SK-N-SH (cell line): Measurements from ENCODE around the gene CYB561D1. TPM values are rescaled to one million over a fixed set of nuclear protein-coding genes. Genes with fewer than 3 reads are reported as not detected.
A peak's percentile ranks its signal among the peaks of the same experiment; 100 is the strongest.

Experiments
- CTCF ChIA-PET: fragments of 300-600, 350-600 bp; formaldehyde crosslinking; extraction: SDS; loops from one replicate; lab custom pipeline; 2021; lab: Yijun Ruan, JAX
- POLR2A ChIA-PET: fragments of 350-600 bp; sonication (Branson Sonifier 250); formaldehyde crosslinking; extraction: SDS; loops from one replicate; lab custom pipeline; 2020; ENCODE audit warnings: antibody characterized with exemption, inconsistent platforms; lab: Yijun Ruan, JAX
- DNase-seq: peaks from one replicate; pipeline ENCODE4 v3.0.0; 2012
- H2AFZ ChIP-seq: fragments of 200-600 bp; sonication (generic); 2 replicates; pipeline ENCODE4 v1.8.1; 2016; ENCODE audit warnings: antibody characterized with exemption, mild to moderate bottlenecking, low read depth
- H3F3A ChIP-seq: fragments of 200-600 bp; sonication (generic); replicated peaks from 2 replicates; pipeline ENCODE3; 2016; ENCODE audit warnings: antibody characterized with exemption, mild to moderate bottlenecking; ENCODE audit not compliant: insufficient read depth
- H3K27ac ChIP-seq, 2 experiments: fragments of 200-500 bp in 1 of 2; fragments of 200-600 bp in 1 of 2; sonication (Bioruptor generic) in 1 of 2; sonication (generic), shearing (Covaris generic) in 1 of 2; 2 replicates each; pipeline versions ENCODE4 v1.5.1 to v1.6.1; 2014 to 2016; ENCODE audit warnings: low read depth in 2 of 2, inconsistent platforms in 1 of 2, low read length in 1 of 2, mild to moderate bottlenecking in 1 of 2, mixed read lengths in 1 of 2
- H3K27me3 ChIP-seq: fragments of 200-600 bp; sonication (generic), shearing (Covaris generic); 2 replicates; pipeline ENCODE4 v1.6.1; 2016; ENCODE audit warnings: mixed run types; ENCODE audit not compliant: insufficient read depth
- H3K36me3 ChIP-seq, 2 experiments: fragments of 200-500 bp in 1 of 2; fragments of 200-600 bp in 1 of 2; sonication (Bioruptor generic) in 1 of 2; sonication (generic) in 1 of 2; replicated peaks in 1 of 2; 2 replicates each; pipeline versions ENCODE3 to v1.5.1; 2014 to 2016; ENCODE audit warnings: low read length in 1 of 2, mild to moderate bottlenecking in 1 of 2; ENCODE audit not compliant: insufficient read depth in 2 of 2, control insufficient read depth in 1 of 2
- H3K4me1 ChIP-seq, 2 experiments: fragments of 200-500 bp in 1 of 2; fragments of 200-600 bp in 1 of 2; sonication (Bioruptor generic) in 1 of 2; sonication (generic), shearing (Covaris generic) in 1 of 2; 2 replicates each; pipeline versions ENCODE4 v1.5.1 to v1.6.1; 2014 to 2016; ENCODE audit warnings: low read depth in 1 of 2, low read length in 1 of 2, mixed run types in 1 of 2; ENCODE audit not compliant: insufficient read depth in 2 of 2, control insufficient read depth in 1 of 2
- H3K4me2 ChIP-seq: fragments of 200-600 bp; sonication (generic), shearing (Covaris generic); 2 replicates; pipeline ENCODE4 v1.6.1; 2017; ENCODE audit warnings: mixed run types
- H3K4me3 ChIP-seq, 2 experiments: fragments of 200-500 bp in 1 of 2; fragments of 200-600 bp in 1 of 2; sonication (Bioruptor generic) in 1 of 2; sonication (generic), shearing (Covaris generic) in 1 of 2; 2 replicates each; pipeline versions ENCODE4 v1.5.1 to v1.8.1; 2014 to 2016; ENCODE audit warnings: low read depth in 2 of 2, inconsistent platforms in 1 of 2, low read length in 1 of 2, mild to moderate bottlenecking in 1 of 2, mixed read lengths in 1 of 2, moderate library complexity in 1 of 2
- H3K79me2 ChIP-seq: fragments of 200-600 bp; sonication (generic); 2 replicates; pipeline ENCODE4 v1.8.1; 2017; ENCODE audit warnings: mild to moderate bottlenecking; ENCODE audit not compliant: insufficient read depth
- H3K9ac ChIP-seq: fragments of 200-600 bp; sonication (generic); 2 replicates; pipeline ENCODE4 v1.6.1; 2017; ENCODE audit warnings: mixed run types
- H3K9me2 ChIP-seq: fragments of 200-600 bp; sonication (generic); 2 replicates; pipeline ENCODE4 v1.6.1; 2017; ENCODE audit warnings: mixed run types
- H3K9me3 ChIP-seq: fragments of 200-600 bp; sonication (generic); 2 replicates; pipeline ENCODE4 v1.6.1; 2017; ENCODE audit warnings: mixed run types, mild to moderate bottlenecking, moderate library complexity
- H4K20me1 ChIP-seq: fragments of 200-600 bp; sonication (generic); 2 replicates; pipeline ENCODE4 v1.6.1; 2017; ENCODE audit warnings: mild to moderate bottlenecking, mixed run types; ENCODE audit not compliant: insufficient read depth
- CHD2 ChIP-seq: fragments of 150-350 bp; IDR thresholded peaks from 2 replicates; pipeline ENCODE4 v1.6.1; 2018; ENCODE audit warnings: low read length; ENCODE audit not compliant: partially characterized antibody
- ELF1 ChIP-seq: IDR thresholded peaks from 2 replicates; pipeline ENCODE4 v1.4.0; 2012
- FOSL2 ChIP-seq: IDR thresholded peaks from 2 replicates; pipeline ENCODE4 v1.4.0; 2012; ENCODE audit warnings: low read depth, mild to moderate bottlenecking, moderate library complexity, borderline replicate concordance
- FOXM1 ChIP-seq: IDR thresholded peaks from 2 replicates; pipeline ENCODE4 v1.4.0; 2012; ENCODE audit warnings: low read depth, mild to moderate bottlenecking
- GABPA ChIP-seq: IDR thresholded peaks from 2 replicates; pipeline ENCODE4 v1.4.0; 2012; ENCODE audit warnings: low read depth, mild to moderate bottlenecking
- GATA2 ChIP-seq: sonication (generic); formaldehyde crosslinking; IDR thresholded peaks from 2 replicates; pipeline ENCODE4 v1.5.0; 2020; ENCODE audit warnings: mild to moderate bottlenecking, missing genetic modification reagents
- JUND ChIP-seq: IDR thresholded peaks from 2 replicates; pipeline ENCODE4 v1.4.0; 2012
- POLR2AphosphoS5 ChIP-seq: IDR thresholded peaks from 2 replicates; pipeline ENCODE4 v1.6.1; 2012; ENCODE audit warnings: low read depth, low read length
- RAD21 ChIP-seq: IDR thresholded peaks from 2 replicates; pipeline ENCODE4 v1.6.1; 2012; ENCODE audit warnings: mild to moderate bottlenecking, low read length
- RFX5 ChIP-seq: IDR thresholded peaks from 2 replicates; pipeline ENCODE4 v1.6.1; 2012; ENCODE audit warnings: mild to moderate bottlenecking, improper control_type of control experiment, low read length
- SMC3 ChIP-seq: IDR thresholded peaks from 2 replicates; pipeline ENCODE4 v1.6.1; 2012; ENCODE audit warnings: low read depth, low read length, improper control_type of control experiment
- TAF1 ChIP-seq: IDR thresholded peaks from 2 replicates; pipeline ENCODE4 v1.6.1; 2012; ENCODE audit warnings: low read depth, mild to moderate bottlenecking, low read length, moderate library complexity, borderline replicate concordance
- TCF12 ChIP-seq: IDR thresholded peaks from 2 replicates; pipeline ENCODE4 v1.4.0; 2012
- WGBS: methylation state at CpG from one replicate; pipeline ENCODE4 v1.1.6; 2017; ENCODE audit warnings: low lambda C conversion rate; 5-methylcytosine and 5-hydroxymethylcytosine counted together
- polyA plus RNA-seq, 3 experiments: library from polyadenylated mRNA; depleted of rRNA; stranded (reverse); fragments of >200 nt; gene quantifications; 2 replicates each; pipeline ENCODE4 v1.2.3, GENCODE V29; 2012
- TF ChIP-seq, protein P1 (sequence below): IDR thresholded peaks from 2 replicates; pipeline ENCODE4; 2012
- TF ChIP-seq, protein P2 (sequence below): fragments of 150-350 bp; IDR thresholded peaks from 2 replicates; pipeline ENCODE4 v1.6.1; 2017; ENCODE audit warnings: antibody characterized with exemption, low read length, low read depth, borderline replicate concordance
- TF ChIP-seq, protein P3 (sequence below): IDR thresholded peaks from 2 replicates; pipeline ENCODE4 v1.4.0; 2012; ENCODE audit warnings: low read depth, borderline replicate concordance

The CYB561D1 gene
- polyA plus RNA-seq, 1 of the 3 experiments (the other 2 are of a cell fraction) = 5.4 TPM

DNA sequence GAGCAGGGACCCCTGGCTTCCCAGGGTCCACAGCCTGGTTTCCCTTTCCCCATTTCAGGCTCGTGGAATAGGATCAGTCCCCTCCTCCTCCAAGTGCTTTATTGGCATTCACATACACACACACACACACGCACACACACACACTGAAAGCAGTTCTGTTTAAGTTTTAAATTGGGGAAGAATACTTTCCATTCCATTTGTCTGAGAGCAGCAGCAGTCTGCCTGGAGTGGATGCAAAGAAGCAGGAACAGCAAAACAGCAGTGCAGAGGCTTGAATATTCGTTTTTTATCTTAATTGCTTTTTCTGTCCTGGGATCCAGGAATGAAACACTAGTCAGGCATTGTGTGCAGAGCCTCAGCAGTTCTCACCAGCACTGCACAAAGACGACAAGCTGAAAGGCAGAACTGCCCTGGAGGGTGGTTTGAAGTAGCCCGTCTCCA lies 7.1 kb downstream of the CYB561D1 start:
- Histone ChIP-seq H3K27ac (peak overlapping the region in 1 of 2 experiments; percentile 2; a peak in 1 of 4 replicates), H3K9ac (no peak overlapping the region), H3K4me1 (peaks cover 0 to 13% of the 10 kb centered on the region in 2 experiments; a peak in 1 of 4 replicates), H3K4me2 (no peak overlapping the region), H3F3A (no peaks in the 10 kb centered on the region), H2AFZ (no peak overlapping the region), H3K79me2 (peaks cover 3% of the 10 kb centered on the region; the same call in 1 of the 2 replicates), H3K4me3 (no peak overlapping the region), H3K27me3 (no peaks in the 10 kb centered on the region), H3K9me3 (no peaks in the 10 kb centered on the region), H3K36me3 (peaks cover 5 to 17% of the 10 kb centered on the region in 2 experiments), H3K9me2 (no peaks in the 10 kb centered on the region), H4K20me1 (no peaks in the 10 kb centered on the region)
- DNase-seq = no peak
- TF ChIP-seq FOXM1 = no peak
- TF ChIP-seq GATA2 (CRISPR knock-in tag) = no peak
- no peak for TF ChIP-seq RAD21
- CTCF ChIA-PET = interaction anchor here (0.7 to 40.2 kb wide), 6 partner anchors 7 to 276 kb away, joined by 3 to 1710 read pairs (median 50); partner anchors contain the start of genes AMIGO1, ATXN7L2, CYB561D1 and GPR61
- POLR2A ChIA-PET = interaction anchor here (3.3 kb wide), 1 partner anchor 29 kb away, joined by 13 read pairs; no protein-coding TSS in a partner anchor
- WGBS = 73% methylated on average over 5 of the region's 5 CpGs

DNA sequence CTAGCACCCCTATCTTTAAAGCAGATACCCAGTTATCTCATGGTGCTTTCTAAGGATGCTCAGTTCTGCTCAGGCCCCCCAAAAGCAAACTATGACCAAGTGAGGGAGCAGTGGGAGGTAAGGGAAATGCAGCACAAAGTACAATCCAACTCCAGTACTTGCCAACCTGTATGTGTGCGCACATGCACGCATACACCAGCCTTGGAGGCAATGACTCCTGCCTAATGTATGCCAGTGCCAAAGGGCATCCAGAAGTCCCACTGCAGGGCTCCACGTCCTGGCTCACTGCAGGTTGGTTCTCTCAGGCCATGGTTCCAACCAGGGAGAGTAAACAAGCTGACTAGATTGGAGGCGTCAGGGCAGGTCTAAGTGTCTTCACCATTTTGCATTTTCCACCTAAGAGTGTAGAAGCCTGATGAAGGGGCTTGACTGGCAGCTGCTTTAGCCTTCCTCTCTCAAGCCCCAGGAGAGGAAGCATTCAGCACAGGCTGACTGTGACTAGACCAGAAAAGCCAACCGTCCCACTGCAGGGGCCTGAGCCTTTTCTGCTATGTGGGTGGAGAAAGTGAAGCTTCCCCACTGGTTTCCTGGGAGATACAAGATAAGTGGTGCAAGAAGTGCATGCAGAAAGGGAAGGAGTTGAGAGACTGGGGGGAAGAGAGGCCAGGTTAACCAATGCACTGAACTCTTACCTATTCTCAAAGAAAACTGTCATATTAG lies 7.9 kb downstream of the CYB561D1 start:
- H3K9me2 ChIP-seq = no peaks in the 10 kb centered on the region
- H3F3A ChIP-seq = no peaks in the 10 kb centered on the region
- TF ChIP-seq FOSL2 = no peak
- TF ChIP-seq CHD2 = no peak
- TF ChIP-seq, protein P1, sequence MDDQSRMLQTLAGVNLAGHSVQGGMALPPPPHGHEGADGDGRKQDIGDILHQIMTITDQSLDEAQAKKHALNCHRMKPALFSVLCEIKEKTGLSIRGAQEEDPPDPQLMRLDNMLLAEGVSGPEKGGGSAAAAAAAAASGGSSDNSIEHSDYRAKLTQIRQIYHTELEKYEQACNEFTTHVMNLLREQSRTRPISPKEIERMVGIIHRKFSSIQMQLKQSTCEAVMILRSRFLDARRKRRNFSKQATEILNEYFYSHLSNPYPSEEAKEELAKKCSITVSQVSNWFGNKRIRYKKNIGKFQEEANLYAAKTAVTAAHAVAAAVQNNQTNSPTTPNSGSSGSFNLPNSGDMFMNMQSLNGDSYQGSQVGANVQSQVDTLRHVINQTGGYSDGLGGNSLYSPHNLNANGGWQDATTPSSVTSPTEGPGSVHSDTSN = no peak
- no peak overlapping the region for H3K4me3 ChIP-seq
- no peak overlapping the region for H3K9ac ChIP-seq
- no peaks in the 10 kb centered on the region for H3K9me3 ChIP-seq
- peaks cover 0 to 13% of the 10 kb centered on the region in 2 experiments; a peak in 1 of 4 replicates for H3K4me1 ChIP-seq
- H3K27ac ChIP-seq = peak overlapping the region in 1 of 2 experiments; percentile 4; a peak in 1 of 4 replicates
- no peak for DNase-seq
- POLR2A ChIA-PET = interaction anchor here (0.9 to 3.3 kb wide), 2 partner anchors 8 to 28 kb away, joined by 3 to 13 read pairs; no protein-coding TSS in a partner anchor
- peaks cover under 1 to 9% of the 10 kb centered on the region in 2 experiments for H3K36me3 ChIP-seq
- H3K79me2 ChIP-seq = no peaks in the 10 kb centered on the region
- no peaks in the 10 kb centered on the region for H4K20me1 ChIP-seq
- CTCF ChIA-PET = interaction anchor here (1.0 to 40.2 kb wide), 4 partner anchors 6 to 32 kb away, joined by 3 to 1710 read pairs (median 155); partner anchors contain the start of genes AMIGO1, ATXN7L2, CYB561D1 and GPR61
- H3K27me3 ChIP-seq = no peaks in the 10 kb centered on the region
- H3K4me2 ChIP-seq = no peak overlapping the region
- 91% methylated on average over 5 of the region's 5 CpGs for WGBS
- no peak overlapping the region for H2AFZ ChIP-seq

DNA sequence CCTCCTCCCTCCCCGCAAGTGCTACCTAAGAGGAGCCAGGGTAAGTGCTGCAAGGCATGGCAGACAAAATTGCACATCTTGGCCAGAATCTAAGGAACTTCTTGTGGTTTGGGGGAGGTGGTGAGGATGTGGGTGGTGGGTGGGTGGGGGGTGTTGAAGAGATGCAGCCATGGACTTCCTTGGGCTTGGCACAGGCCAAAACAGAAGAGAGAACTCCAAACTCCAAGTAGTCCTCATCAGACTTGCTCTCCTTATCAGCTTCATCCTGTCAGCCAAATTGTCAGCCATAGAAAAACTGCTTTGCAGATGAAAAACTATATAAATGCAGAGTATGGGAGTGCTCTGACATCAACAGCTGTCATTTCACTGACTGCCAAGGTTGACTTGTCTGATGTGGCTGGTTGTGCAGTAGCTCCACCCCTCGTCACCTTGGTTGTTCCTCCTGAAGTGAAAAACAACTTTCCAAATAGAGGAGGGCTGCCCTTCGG lies 8.5 kb downstream of the CYB561D1 start:
- Histone ChIP-seq H2AFZ (no peak overlapping the region), H3K9ac (no peak overlapping the region), H3F3A (no peaks in the 10 kb centered on the region), H3K36me3 (peaks cover 0 to 7% of the 10 kb centered on the region in 2 experiments), H3K27me3 (no peaks in the 10 kb centered on the region), H3K4me3 (no peak overlapping the region), H3K9me3 (no peaks in the 10 kb centered on the region), H3K4me2 (no peak overlapping the region), H3K79me2 (no peaks in the 10 kb centered on the region), H3K9me2 (no peaks in the 10 kb centered on the region), H4K20me1 (no peaks in the 10 kb centered on the region), H3K27ac (no peak overlapping the region), H3K4me1 (peaks cover 0 to 13% of the 10 kb centered on the region in 2 experiments; a peak in 1 of 4 replicates)
- POLR2A ChIA-PET = interaction anchor here (0.9 kb wide), 1 partner anchor 8 kb away, joined by 3 read pairs; no protein-coding TSS in a partner anchor
- DNase-seq = no peak
- WGBS = 73% methylated on average over 3 of the region's 3 CpGs
- CTCF ChIA-PET = interaction anchor here (1.0 to 40.2 kb wide), 4 partner anchors 6 to 32 kb away, joined by 3 to 1710 read pairs (median 155); partner anchors contain the start of genes AMIGO1, ATXN7L2, CYB561D1 and GPR61
- TF ChIP-seq JUND (no peak), FOSL2 (no peak), RFX5 (no peak), TAF1 (no peak), GATA2 (CRISPR knock-in tag) (no peak), TCF12 (no peak), SMC3 (no peak), ELF1 (no peak), FOXM1 (no peak), POLR2AphosphoS5 (no peak), GABPA (no peak), CHD2 (no peak)
- TF ChIP-seq, protein P2, sequence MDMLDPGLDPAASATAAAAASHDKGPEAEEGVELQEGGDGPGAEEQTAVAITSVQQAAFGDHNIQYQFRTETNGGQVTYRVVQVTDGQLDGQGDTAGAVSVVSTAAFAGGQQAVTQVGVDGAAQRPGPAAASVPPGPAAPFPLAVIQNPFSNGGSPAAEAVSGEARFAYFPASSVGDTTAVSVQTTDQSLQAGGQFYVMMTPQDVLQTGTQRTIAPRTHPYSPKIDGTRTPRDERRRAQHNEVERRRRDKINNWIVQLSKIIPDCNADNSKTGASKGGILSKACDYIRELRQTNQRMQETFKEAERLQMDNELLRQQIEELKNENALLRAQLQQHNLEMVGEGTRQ = no peak
- TF ChIP-seq, protein P3, sequence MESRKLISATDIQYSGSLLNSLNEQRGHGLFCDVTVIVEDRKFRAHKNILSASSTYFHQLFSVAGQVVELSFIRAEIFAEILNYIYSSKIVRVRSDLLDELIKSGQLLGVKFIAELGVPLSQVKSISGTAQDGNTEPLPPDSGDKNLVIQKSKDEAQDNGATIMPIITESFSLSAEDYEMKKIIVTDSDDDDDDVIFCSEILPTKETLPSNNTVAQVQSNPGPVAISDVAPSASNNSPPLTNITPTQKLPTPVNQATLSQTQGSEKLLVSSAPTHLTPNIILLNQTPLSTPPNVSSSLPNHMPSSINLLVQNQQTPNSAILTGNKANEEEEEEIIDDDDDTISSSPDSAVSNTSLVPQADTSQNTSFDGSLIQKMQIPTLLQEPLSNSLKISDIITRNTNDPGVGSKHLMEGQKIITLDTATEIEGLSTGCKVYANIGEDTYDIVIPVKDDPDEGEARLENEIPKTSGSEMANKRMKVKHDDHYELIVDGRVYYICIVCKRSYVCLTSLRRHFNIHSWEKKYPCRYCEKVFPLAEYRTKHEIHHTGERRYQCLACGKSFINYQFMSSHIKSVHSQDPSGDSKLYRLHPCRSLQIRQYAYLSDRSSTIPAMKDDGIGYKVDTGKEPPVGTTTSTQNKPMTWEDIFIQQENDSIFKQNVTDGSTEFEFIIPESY = no peak
